H1 (cell line): ENCODE measurements around the gene HDDC3.

Experiments used
- BRCA1 ChIP-seq: IDR thresholded peaks from 2 replicates; pipeline ENCODE4 v1.6.1; 2012; ENCODE audit warnings: low read depth, low read length, improper control_type of control experiment
- EGR1 ChIP-seq: IDR thresholded peaks from 2 replicates; pipeline ENCODE4 v1.6.1; 2011; ENCODE audit warnings: low read depth, low read length, borderline replicate concordance
- EP300 ChIP-seq, 2 experiments: IDR thresholded peaks; 1 replicate in 1 of 2; 2 replicates in 1 of 2; pipeline ENCODE4 v1.6.1; 2011 to 2012; ENCODE audit warnings: low read depth in 2 of 2, low read length in 2 of 2, mild to moderate bottlenecking in 2 of 2, borderline replicate concordance in 1 of 2, inconsistent platforms in 1 of 2, moderate library complexity in 1 of 2
- EZH2 ChIP-seq: fragments of 200-600 bp; sonication (generic); IDR thresholded peaks from 2 replicates; pipeline ENCODE4 v1.7.1; 2012; ENCODE audit warnings: low read depth, mild to moderate bottlenecking, moderate library complexity, low read length, inconsistent platforms; ENCODE audit not compliant: severe bottlenecking
- FOSL1 ChIP-seq: IDR thresholded peaks from 2 replicates; pipeline ENCODE4 v1.6.1; 2011; ENCODE audit warnings: mild to moderate bottlenecking, low read depth, low read length, moderate library complexity; ENCODE audit not compliant: insufficient read depth
- NRF1 ChIP-seq: IDR thresholded peaks from 2 replicates; pipeline ENCODE4 v1.6.1; 2011; ENCODE audit warnings: mild to moderate bottlenecking, low read depth, low read length, improper control_type of control experiment
- POLR2A ChIP-seq, 2 experiments: IDR thresholded peaks; 1 replicate in 1 of 2; 2 replicates in 1 of 2; pipeline ENCODE4 v1.6.1; 2011; ENCODE audit warnings: low read depth in 2 of 2, low read length in 2 of 2, mild to moderate bottlenecking in 2 of 2; ENCODE audit errors: control extremely low read depth in 1 of 2
- SAP30 ChIP-seq: fragments of 300-600 bp; sonication (generic); IDR thresholded peaks from 2 replicates; pipeline ENCODE4 v1.7.1; 2012; ENCODE audit warnings: low read length, moderate library complexity, mild to moderate bottlenecking, inconsistent platforms; ENCODE audit not compliant: insufficient read depth, insufficient replicate concordance
- TEAD4 ChIP-seq: IDR thresholded peaks from 2 replicates; pipeline ENCODE4 v1.6.1; 2012; ENCODE audit warnings: low read depth, low read length, inconsistent platforms, mixed read lengths
- TF ChIP-seq, protein P1 (sequence below), 3 experiments: IDR thresholded peaks; 1 replicate in 2 of 3; 2 replicates in 1 of 3; pipeline versions ENCODE4 v1.5.1 to v1.6.1; 2011; ENCODE audit warnings: low read length in 3 of 3, mild to moderate bottlenecking in 3 of 3, inconsistent platforms in 2 of 3, low read depth in 1 of 3, moderate library complexity in 1 of 3; ENCODE audit not compliant: insufficient read depth in 1 of 3; ENCODE audit errors: control extremely low read depth in 1 of 3
- TF ChIP-seq, protein P2 (sequence below): IDR thresholded peaks from 2 replicates; pipeline ENCODE4 v1.6.1; 2012; ENCODE audit warnings: low read length, inconsistent platforms

DNA sequence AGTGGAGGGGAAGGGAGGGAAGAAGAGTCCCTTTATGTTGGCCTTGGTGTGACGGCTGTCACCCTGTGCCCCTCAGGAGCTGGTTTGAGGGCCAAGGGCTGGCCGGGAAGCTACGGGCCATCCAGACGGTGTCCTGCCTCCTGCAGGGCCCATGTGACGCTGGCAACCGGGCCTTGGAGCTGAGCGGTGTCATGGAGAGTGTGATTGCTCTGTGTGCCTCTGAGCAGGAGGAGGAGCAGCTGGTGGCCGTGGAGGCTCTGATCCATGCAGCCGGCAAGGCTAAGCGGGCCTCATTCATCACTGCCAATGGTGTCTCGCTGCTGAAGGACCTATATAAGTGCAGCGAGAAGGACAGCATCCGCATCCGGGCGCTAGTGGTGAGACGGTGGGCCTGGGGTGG lies 14.2 kb upstream of the HDDC3 start:
- TF ChIP-seq, protein P1, sequence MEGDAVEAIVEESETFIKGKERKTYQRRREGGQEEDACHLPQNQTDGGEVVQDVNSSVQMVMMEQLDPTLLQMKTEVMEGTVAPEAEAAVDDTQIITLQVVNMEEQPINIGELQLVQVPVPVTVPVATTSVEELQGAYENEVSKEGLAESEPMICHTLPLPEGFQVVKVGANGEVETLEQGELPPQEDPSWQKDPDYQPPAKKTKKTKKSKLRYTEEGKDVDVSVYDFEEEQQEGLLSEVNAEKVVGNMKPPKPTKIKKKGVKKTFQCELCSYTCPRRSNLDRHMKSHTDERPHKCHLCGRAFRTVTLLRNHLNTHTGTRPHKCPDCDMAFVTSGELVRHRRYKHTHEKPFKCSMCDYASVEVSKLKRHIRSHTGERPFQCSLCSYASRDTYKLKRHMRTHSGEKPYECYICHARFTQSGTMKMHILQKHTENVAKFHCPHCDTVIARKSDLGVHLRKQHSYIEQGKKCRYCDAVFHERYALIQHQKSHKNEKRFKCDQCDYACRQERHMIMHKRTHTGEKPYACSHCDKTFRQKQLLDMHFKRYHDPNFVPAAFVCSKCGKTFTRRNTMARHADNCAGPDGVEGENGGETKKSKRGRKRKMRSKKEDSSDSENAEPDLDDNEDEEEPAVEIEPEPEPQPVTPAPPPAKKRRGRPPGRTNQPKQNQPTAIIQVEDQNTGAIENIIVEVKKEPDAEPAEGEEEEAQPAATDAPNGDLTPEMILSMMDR (IDR thresholded peaks at IDR 0.05; ENCODE audit: control extremely low read depth in 1 of 3, insufficient read depth in 1 of 3, low read depth in 1 of 3, low read length in 3 of 3), result no peak
- no peak for TF ChIP-seq BRCA1
- TF ChIP-seq NRF1, result no peak
- TF ChIP-seq TEAD4, result no peak
- TF ChIP-seq SAP30, result no peak
- TF ChIP-seq POLR2A (IDR thresholded peaks at IDR 0.05; ENCODE audit: control extremely low read depth in 1 of 2, low read depth in 2 of 2, low read length in 2 of 2), result no peak
- no peak for TF ChIP-seq EP300 (IDR thresholded peaks at IDR 0.05; ENCODE audit: borderline replicate concordance in 1 of 2, low read depth in 2 of 2, low read length in 2 of 2)
- no peak for TF ChIP-seq EZH2
- TF ChIP-seq, protein P2, sequence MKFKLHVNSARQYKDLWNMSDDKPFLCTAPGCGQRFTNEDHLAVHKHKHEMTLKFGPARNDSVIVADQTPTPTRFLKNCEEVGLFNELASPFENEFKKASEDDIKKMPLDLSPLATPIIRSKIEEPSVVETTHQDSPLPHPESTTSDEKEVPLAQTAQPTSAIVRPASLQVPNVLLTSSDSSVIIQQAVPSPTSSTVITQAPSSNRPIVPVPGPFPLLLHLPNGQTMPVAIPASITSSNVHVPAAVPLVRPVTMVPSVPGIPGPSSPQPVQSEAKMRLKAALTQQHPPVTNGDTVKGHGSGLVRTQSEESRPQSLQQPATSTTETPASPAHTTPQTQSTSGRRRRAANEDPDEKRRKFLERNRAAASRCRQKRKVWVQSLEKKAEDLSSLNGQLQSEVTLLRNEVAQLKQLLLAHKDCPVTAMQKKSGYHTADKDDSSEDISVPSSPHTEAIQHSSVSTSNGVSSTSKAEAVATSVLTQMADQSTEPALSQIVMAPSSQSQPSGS, result no peak
- no peak for TF ChIP-seq EGR1
- TF ChIP-seq FOSL1, result no peak
